ENCODE data around the gene P2RY6.

Gene P2RY6

DNA sequence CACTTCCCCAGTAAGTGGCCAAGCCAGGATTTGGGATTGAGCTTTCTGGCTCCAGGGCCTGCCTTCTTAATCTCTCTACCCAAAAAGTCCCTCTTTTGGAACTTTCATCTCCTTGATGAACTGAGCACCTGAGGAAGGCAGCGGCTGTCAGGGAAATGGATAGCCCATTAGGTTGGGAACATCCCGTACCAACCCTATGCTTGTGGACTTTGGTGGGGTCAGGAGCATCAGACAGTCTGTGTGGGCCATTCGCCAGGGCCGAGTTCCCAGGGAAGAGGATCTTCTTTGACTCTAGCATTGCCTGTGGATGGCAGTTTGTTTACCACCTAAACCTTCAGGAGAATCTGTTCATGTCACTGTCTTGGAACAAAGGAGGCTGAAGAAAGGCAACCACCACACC lies 66.1 kb downstream of the P2RY6 start:
- Histone ChIP-seq H3K4me1 (ENCODE audit: insufficient read depth, poor library complexity, severe bottlenecking) (peaks cover 14% of the 10 kb centered on the region), H3K27ac (ENCODE audit: poor library complexity, severe bottlenecking) (no peak overlapping the region), H3K4me3 (ENCODE audit: severe bottlenecking) (no peak overlapping the region), H3K27me3 (ENCODE audit: insufficient read depth, poor library complexity, severe bottlenecking) (no peaks in the 10 kb centered on the region), H3K9me3 (ENCODE audit: severe bottlenecking) (no peaks in the 10 kb centered on the region), H3K36me3 (ENCODE audit: low read depth) (0 out of 2 replicates have a peak, but pooled peaks cover 5% of the 10 kb centered on the region)
- no peak for ATAC-seq (ENCODE audit: low read depth)
- no peak for DNase-seq (ENCODE audit: low spot score)
- TF ChIP-seq, protein P1, sequence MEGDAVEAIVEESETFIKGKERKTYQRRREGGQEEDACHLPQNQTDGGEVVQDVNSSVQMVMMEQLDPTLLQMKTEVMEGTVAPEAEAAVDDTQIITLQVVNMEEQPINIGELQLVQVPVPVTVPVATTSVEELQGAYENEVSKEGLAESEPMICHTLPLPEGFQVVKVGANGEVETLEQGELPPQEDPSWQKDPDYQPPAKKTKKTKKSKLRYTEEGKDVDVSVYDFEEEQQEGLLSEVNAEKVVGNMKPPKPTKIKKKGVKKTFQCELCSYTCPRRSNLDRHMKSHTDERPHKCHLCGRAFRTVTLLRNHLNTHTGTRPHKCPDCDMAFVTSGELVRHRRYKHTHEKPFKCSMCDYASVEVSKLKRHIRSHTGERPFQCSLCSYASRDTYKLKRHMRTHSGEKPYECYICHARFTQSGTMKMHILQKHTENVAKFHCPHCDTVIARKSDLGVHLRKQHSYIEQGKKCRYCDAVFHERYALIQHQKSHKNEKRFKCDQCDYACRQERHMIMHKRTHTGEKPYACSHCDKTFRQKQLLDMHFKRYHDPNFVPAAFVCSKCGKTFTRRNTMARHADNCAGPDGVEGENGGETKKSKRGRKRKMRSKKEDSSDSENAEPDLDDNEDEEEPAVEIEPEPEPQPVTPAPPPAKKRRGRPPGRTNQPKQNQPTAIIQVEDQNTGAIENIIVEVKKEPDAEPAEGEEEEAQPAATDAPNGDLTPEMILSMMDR (IDR thresholded peaks at IDR 0.05; ENCODE audit: poor library complexity, severe bottlenecking): no peak

DNA sequence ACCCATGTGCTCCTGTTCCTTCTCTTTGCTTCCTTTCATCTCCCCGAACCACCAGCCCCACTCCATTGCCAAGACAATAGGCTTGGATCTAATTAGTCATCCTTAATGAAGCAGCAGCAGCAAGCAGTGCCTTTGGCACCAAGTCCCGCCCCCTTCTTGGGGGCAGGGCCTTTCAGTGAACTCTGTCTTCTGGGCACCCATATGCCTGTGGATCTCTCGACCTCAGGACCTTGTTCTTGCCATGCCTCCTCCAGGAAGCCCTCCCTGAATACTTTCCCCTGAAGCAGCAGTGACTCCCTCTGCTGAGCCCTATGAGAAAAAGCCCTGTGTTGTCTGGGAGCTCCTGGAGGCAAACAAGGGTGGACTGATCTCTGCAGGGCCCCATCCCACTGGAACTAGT lies 68.0 kb downstream of the P2RY6 start:
- Histone ChIP-seq H3K36me3 (ENCODE audit: low read depth) (0 out of 2 replicates have a peak, but pooled peaks cover 5% of the 10 kb centered on the region), H3K4me3 (ENCODE audit: severe bottlenecking) (no peak overlapping the region), H3K9me3 (ENCODE audit: severe bottlenecking) (no peaks in the 10 kb centered on the region), H3K4me1 (ENCODE audit: insufficient read depth, poor library complexity, severe bottlenecking) (peaks cover 2% of the 10 kb centered on the region), H3K27me3 (ENCODE audit: insufficient read depth, poor library complexity, severe bottlenecking) (no peaks in the 10 kb centered on the region), H3K27ac (ENCODE audit: poor library complexity, severe bottlenecking) (no peak overlapping the region)
- TF ChIP-seq, protein P1 (IDR thresholded peaks at IDR 0.05; ENCODE audit: poor library complexity, severe bottlenecking): no peak
- DNase-seq (ENCODE audit: low spot score) (no peak), ATAC-seq (ENCODE audit: low read depth) (no peak)

DNA sequence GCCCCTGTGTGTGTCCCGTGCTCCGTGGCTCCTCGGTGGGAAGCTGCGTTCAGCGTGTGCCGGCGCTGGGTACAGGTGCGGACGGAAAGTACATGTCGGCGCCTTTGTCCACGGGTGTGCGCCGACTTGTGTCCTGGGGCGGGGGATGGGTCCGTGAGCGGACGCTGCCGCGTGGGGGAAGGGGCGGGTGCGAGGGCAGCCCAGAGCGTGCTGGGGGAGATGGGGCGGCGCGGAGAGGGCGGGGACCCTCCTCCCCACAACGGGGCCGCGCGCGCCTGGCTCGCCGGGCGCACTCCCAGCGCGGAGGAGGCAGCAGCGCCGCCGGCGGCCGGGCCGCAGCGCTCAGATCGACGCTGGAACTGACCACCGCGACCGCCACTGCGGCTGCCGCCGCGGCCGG lies 70.5 kb downstream of the P2RY6 start:
- Histone ChIP-seq H3K36me3 (ENCODE audit: low read depth) (no peaks in the 10 kb centered on the region; the same call in 1 of the 2 replicates), H3K9me3 (ENCODE audit: severe bottlenecking) (no peaks in the 10 kb centered on the region), H3K4me1 (ENCODE audit: insufficient read depth, poor library complexity, severe bottlenecking) (no peaks in the 10 kb centered on the region), H3K4me3 (ENCODE audit: severe bottlenecking) (no peak overlapping the region), H3K27me3 (ENCODE audit: insufficient read depth, poor library complexity, severe bottlenecking) (no peaks in the 10 kb centered on the region), H3K27ac (ENCODE audit: poor library complexity, severe bottlenecking) (no peak overlapping the region)
- DNase-seq (ENCODE audit: low spot score) (no peak), ATAC-seq (ENCODE audit: low read depth) (no peak)
- TF ChIP-seq, protein P1 (IDR thresholded peaks at IDR 0.05; ENCODE audit: poor library complexity, severe bottlenecking): no peak

DNA sequence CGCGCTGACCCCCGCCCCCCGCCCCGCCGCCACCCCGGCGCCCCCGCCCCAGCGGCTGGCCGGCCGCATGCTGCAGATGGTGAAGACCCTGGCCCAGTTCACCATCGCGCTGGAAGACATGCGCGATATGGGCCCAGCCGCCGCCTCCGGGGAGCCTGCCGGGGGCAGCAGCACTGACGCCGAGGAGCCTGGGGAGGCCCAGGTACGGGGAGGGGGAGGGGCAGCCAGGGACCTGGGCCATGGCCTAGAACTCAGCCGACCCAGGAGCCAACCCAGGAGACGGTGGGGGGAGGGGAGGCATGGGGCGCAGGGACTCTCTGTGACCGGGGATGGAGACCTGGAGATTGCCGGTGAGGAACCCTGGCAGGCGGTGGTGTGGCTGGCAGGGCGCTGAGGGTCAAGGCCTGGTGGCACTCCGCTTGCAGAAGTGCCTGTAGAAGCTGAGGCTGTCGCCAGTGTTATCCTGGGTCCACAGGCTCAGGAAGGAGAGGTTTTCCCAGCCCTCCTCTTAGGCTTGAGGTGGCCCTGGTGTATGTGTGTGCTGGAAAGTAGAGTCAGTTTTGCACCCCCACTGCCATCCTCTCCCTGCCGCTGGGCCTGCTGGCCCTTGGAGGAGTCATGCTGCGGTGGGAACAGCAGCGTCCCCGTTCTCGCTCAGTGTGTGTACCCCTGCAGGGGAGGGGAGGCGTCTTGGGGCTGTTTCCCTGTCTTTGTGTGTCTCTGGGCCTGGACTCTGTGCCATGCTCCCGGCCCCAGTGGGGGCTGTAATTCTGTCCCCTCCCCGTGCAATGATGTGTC lies 71.1 kb downstream of the P2RY6 start:
- ATAC-seq (ENCODE audit: low read depth): no peak
- Histone ChIP-seq H3K4me3 (ENCODE audit: severe bottlenecking) (no peak overlapping the region), H3K27ac (ENCODE audit: poor library complexity, severe bottlenecking) (no peak overlapping the region), H3K9me3 (ENCODE audit: severe bottlenecking) (no peaks in the 10 kb centered on the region), H3K36me3 (ENCODE audit: low read depth) (no peaks in the 10 kb centered on the region; the same call in 1 of the 2 replicates), H3K27me3 (ENCODE audit: insufficient read depth, poor library complexity, severe bottlenecking) (no peaks in the 10 kb centered on the region), H3K4me1 (ENCODE audit: insufficient read depth, poor library complexity, severe bottlenecking) (no peaks in the 10 kb centered on the region)
- TF ChIP-seq, protein P1 (IDR thresholded peaks at IDR 0.05; ENCODE audit: poor library complexity, severe bottlenecking): no peak
- DNase-seq (ENCODE audit: low spot score): no peak

DNA sequence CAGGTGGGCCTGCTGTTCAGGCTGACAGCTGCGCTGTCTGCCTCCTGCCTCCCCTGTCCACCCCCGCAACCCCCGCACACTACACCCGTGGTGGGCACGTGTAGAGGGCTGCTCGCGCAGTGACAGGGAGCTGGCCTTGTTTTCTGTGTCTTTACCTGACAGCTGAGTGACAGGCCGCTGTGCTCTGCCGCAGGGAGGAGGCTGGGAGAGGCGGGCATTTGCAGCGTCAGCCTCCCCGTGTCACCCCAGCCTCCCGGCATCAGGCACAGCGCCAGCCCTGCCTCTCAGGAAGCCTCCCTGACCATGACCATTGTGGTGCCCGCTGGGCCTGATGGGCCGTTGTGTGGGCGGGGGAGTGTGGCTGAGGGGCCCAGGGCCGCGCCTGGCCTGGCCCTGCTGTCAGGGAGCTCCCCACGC lies 72.1 kb downstream of the P2RY6 start:
- no peaks in the 10 kb centered on the region; the same call in 1 of the 2 replicates for H3K36me3 ChIP-seq (ENCODE audit: low read depth)
- ATAC-seq (ENCODE audit: low read depth): no peak
- no peak overlapping the region for H3K4me3 ChIP-seq (ENCODE audit: severe bottlenecking)
- no peaks in the 10 kb centered on the region for H3K9me3 ChIP-seq (ENCODE audit: severe bottlenecking)
- H3K27ac ChIP-seq (ENCODE audit: poor library complexity, severe bottlenecking): no peak overlapping the region
- H3K4me1 ChIP-seq (ENCODE audit: insufficient read depth, poor library complexity, severe bottlenecking): no peaks in the 10 kb centered on the region
- H3K27me3 ChIP-seq (ENCODE audit: insufficient read depth, poor library complexity, severe bottlenecking): no peaks in the 10 kb centered on the region
- TF ChIP-seq, protein P1 (IDR thresholded peaks at IDR 0.05; ENCODE audit: poor library complexity, severe bottlenecking): no peak
- DNase-seq (ENCODE audit: low spot score): no peak

Measured in RWPE2 (cell line).